ENCODE measurements around the gene TCOF1.

Gene TCOF1

DNA sequence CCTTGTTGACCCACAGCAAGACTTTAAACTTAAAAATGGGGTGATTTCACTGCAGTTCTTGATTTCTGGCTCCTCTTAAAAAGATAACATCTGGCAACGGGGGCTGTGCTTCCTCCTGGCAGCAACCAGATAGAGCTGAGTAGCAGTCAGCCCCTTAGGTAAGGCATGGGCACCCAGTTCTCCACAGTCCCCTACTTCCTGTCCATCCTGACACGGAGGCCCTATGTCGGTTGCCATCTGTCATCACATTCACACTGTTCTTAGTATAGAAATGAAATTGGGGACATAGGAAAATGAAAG lies 43.5 kb downstream of the TCOF1 start:
- Histone ChIP-seq H3K4me2 (ENCODE audit: low read length) (no peak overlapping the region), H2AFZ (ENCODE audit: low read length) (no peak overlapping the region), H3K36me3 (ENCODE audit: insufficient read depth, low read length) (peaks cover 90% of the 10 kb centered on the region), H3K9me3 (ENCODE audit: low read length) (no peaks in the 10 kb centered on the region), H3K79me2 (ENCODE audit: insufficient read depth, low read length) (no peaks in the 10 kb centered on the region), H3K27ac (ENCODE audit: low read depth, low read length, poor library complexity, severe bottlenecking) (peak overlapping the region; percentile 34), H3K9ac (ENCODE audit: low read length) (no peak overlapping the region), H4K20me1 (ENCODE audit: insufficient read depth, low read length) (no peaks in the 10 kb centered on the region), H3K27me3 (ENCODE audit: insufficient read depth, low read length) (no peaks in the 10 kb centered on the region), H3F3A (ENCODE audit: insufficient read depth, low read length) (no peaks in the 10 kb centered on the region), H3K9me2 (ENCODE audit: low read depth, low read length) (no peaks in the 10 kb centered on the region), H3K4me3 (ENCODE audit: low read depth, low read length, poor library complexity, severe bottlenecking) (no peak overlapping the region), H3K4me1 (ENCODE audit: insufficient read depth, low read length, severe bottlenecking) (peaks cover 6% of the 10 kb centered on the region)
- TF ChIP-seq EZH2 (IDR thresholded peaks at IDR 0.05; ENCODE audit: borderline replicate concordance, low read length) = no peak
- TF ChIP-seq, protein P1, sequence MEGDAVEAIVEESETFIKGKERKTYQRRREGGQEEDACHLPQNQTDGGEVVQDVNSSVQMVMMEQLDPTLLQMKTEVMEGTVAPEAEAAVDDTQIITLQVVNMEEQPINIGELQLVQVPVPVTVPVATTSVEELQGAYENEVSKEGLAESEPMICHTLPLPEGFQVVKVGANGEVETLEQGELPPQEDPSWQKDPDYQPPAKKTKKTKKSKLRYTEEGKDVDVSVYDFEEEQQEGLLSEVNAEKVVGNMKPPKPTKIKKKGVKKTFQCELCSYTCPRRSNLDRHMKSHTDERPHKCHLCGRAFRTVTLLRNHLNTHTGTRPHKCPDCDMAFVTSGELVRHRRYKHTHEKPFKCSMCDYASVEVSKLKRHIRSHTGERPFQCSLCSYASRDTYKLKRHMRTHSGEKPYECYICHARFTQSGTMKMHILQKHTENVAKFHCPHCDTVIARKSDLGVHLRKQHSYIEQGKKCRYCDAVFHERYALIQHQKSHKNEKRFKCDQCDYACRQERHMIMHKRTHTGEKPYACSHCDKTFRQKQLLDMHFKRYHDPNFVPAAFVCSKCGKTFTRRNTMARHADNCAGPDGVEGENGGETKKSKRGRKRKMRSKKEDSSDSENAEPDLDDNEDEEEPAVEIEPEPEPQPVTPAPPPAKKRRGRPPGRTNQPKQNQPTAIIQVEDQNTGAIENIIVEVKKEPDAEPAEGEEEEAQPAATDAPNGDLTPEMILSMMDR (IDR thresholded peaks at IDR 0.05; ENCODE audit: low read length) = no peak

DNA sequence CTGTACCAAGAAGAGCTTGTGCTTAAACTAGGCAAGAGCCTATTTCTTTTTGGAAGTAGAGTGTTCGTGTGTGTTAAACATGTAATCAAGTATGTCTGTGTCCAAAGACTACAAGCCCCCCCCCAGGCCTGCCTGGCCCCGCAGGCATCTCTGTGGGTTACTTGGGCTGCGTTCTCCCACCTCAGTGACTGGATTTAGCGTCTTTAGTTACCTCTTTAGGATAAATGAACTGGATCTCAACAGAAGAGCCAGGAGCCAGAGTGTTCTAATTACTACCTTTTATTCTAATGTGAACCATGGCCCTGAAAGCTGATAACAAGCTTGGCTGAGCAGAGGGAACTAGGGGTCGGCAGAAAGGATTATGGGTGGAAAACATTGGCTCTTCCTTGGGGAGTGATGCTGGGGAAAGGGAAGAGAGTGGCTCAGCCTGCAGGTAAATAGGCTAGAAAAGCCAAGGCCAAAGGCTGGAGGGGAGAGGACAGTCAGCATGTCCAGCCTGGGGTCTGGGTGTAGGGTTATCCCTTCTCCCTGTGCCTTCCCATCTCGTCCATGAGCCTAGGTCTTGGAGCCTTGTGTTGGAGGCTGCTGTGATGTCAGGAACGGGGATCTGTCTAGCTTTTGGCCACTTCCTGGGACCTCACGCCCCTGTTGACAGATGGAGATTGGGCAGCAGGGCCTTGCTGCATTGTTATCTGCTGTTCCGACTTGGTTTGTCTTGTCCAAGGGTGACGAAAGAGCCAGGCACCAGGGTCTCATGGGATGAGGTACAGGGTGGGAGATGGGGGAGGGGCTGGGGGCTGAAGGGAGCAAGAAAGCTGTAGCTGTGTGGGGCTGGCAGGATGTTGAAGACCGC lies 44.1 kb downstream of the TCOF1 start:
- Histone ChIP-seq H3K27me3 (ENCODE audit: insufficient read depth, low read length) (no peaks in the 10 kb centered on the region), H3K4me1 (ENCODE audit: insufficient read depth, low read length, severe bottlenecking) (peaks cover 6% of the 10 kb centered on the region), H3F3A (ENCODE audit: insufficient read depth, low read length) (no peaks in the 10 kb centered on the region), H3K4me2 (ENCODE audit: low read length) (no peak overlapping the region), H3K9me3 (ENCODE audit: low read length) (no peaks in the 10 kb centered on the region), H3K36me3 (ENCODE audit: insufficient read depth, low read length) (peaks cover 90% of the 10 kb centered on the region), H4K20me1 (ENCODE audit: insufficient read depth, low read length) (no peaks in the 10 kb centered on the region), H3K9me2 (ENCODE audit: low read depth, low read length) (no peaks in the 10 kb centered on the region), H2AFZ (ENCODE audit: low read length) (no peak overlapping the region), H3K79me2 (ENCODE audit: insufficient read depth, low read length) (no peaks in the 10 kb centered on the region), H3K27ac (ENCODE audit: low read depth, low read length, poor library complexity, severe bottlenecking) (peak overlapping the region; percentile 34), H3K9ac (ENCODE audit: low read length) (no peak overlapping the region), H3K4me3 (ENCODE audit: low read depth, low read length, poor library complexity, severe bottlenecking) (no peak overlapping the region)
- TF ChIP-seq EZH2 (IDR thresholded peaks at IDR 0.05; ENCODE audit: borderline replicate concordance, low read length) = no peak
- TF ChIP-seq, protein P1 (IDR thresholded peaks at IDR 0.05; ENCODE audit: low read length) = no peak

DNA sequence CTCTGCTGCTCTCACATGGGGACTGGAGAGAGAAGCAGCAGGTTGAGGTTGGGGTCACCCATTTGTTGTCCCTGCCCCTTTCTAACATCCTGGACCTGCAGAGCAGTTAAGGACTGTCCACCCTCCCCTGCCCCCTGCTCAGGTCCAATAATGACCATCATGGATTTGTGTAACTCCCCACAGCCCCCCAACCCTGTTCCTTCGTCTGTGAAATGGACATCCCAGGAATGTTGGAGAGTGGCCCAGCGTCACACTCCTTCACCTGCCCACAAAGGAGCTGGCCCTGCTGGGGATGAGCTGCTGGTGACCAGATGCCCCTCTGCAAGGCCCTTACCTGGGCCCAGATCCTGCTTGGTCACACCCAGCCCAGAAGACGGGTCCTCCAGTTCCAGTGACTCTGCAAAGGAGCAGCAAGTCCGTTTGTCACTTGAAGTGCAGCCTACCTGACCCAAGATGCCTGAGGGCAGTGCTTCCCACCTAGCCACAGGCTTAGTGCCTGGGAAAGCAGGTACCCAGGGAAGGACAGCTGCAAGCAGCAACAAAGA lies 44.8 kb downstream of the TCOF1 start:
- H3K36me3 ChIP-seq (ENCODE audit: insufficient read depth, low read length) = peaks cover 95% of the 10 kb centered on the region
- H3K9me2 ChIP-seq (ENCODE audit: low read depth, low read length) = no peaks in the 10 kb centered on the region
- H3K27me3 ChIP-seq (ENCODE audit: insufficient read depth, low read length) = no peaks in the 10 kb centered on the region
- H3K9me3 ChIP-seq (ENCODE audit: low read length) = no peaks in the 10 kb centered on the region
- no peaks in the 10 kb centered on the region for H3F3A ChIP-seq (ENCODE audit: insufficient read depth, low read length)
- no peak for TF ChIP-seq EZH2 (IDR thresholded peaks at IDR 0.05; ENCODE audit: borderline replicate concordance, low read length)
- TF ChIP-seq, protein P1 (IDR thresholded peaks at IDR 0.05; ENCODE audit: low read length) = no peak
- no peaks in the 10 kb centered on the region for H3K79me2 ChIP-seq (ENCODE audit: insufficient read depth, low read length)
- H2AFZ ChIP-seq (ENCODE audit: low read length) = no peak overlapping the region
- no peak overlapping the region for H3K27ac ChIP-seq (ENCODE audit: low read depth, low read length, poor library complexity, severe bottlenecking)
- H3K4me1 ChIP-seq (ENCODE audit: insufficient read depth, low read length, severe bottlenecking) = peaks cover 12% of the 10 kb centered on the region
- no peak overlapping the region for H3K4me3 ChIP-seq (ENCODE audit: low read depth, low read length, poor library complexity, severe bottlenecking)
- no peak overlapping the region for H3K9ac ChIP-seq (ENCODE audit: low read length)
- no peaks in the 10 kb centered on the region for H4K20me1 ChIP-seq (ENCODE audit: insufficient read depth, low read length)
- H3K4me2 ChIP-seq (ENCODE audit: low read length) = no peak overlapping the region

Data from OCI-LY1 (cell line).